Adrenal gland (tissue), 12 donors: ENCODE results near the gene UAP1. TPM values are rescaled to one million over a fixed set of nuclear protein-coding genes. Genes with fewer than 3 reads are reported as not detected.

Experiments used
- DNase-seq, 7 donors: peaks; one replicate each; pipeline ENCODE4 v3.0.0-alpha.2; 2019 to 2020
- H3K27ac ChIP-seq, 5 donors: fragments of 200-600 bp; sonication (generic) in 4 of 5; 1 replicate in 3 of 5; 2 replicates in 2 of 5; pipeline versions ENCODE4 v1.5.1 to v1.8.0; 2016 to 2020; ENCODE audit warnings: mild to moderate bottlenecking in 1 of 5
- H3K27me3 ChIP-seq: fragments of 200-600 bp; 2 replicates; pipeline ENCODE4 v1.8.0; 2021
- H3K36me3 ChIP-seq, 2 donors: fragments of 200-600 bp; replicated peaks in 1 of 2; 1 replicate in 1 of 2; 2 replicates in 1 of 2; pipeline versions ENCODE4 v1.5.1 to v1.8.0; 2018 to 2022
- H3K4me1 ChIP-seq, 2 donors: fragments of 200-600 bp; replicated peaks in 1 of 2; 1 replicate in 1 of 2; 2 replicates in 1 of 2; pipeline versions ENCODE4 v1.5.1 to v1.8.0; 2018 to 2021
- H3K4me3 ChIP-seq, 4 donors: fragments of 200-600 bp; sonication (generic) in 3 of 4; one replicate each; pipeline ENCODE4 v1.5.1; 2016 to 2018
- H3K9me3 ChIP-seq, 3 donors: fragments of 200-600 bp; sonication (generic) in 1 of 3; replicated peaks in 1 of 3; 1 replicate in 2 of 3; 2 replicates in 1 of 3; pipeline versions ENCODE4 v1.5.1 to v1.8.0; 2016 to 2021
- POLR2A ChIP-seq, 2 donors: fragments of 450-650 bp; IDR thresholded peaks; one replicate each; pipeline ENCODE4 v1.6.1; 2017; ENCODE audit warnings: antibody characterized with exemption in 2 of 2, mild to moderate bottlenecking in 2 of 2, moderate library complexity in 1 of 2
- WGBS, 4 donors: extraction: QIAGEN DNeasy Blood & Tissue Kit in 2 of 4; methylation state at CpG; one replicate each; pipeline versions ENCODE4 v1.1.5 to v1.1.7; 2013 to 2017; 5-methylcytosine and 5-hydroxymethylcytosine counted together
- intact Hi-C, 2 donors: fragments of 100-400 bp; cut with DNase I; formaldehyde crosslinking; loops; one replicate each; pipeline versions ENCODE4 v1.14.1 to v1.15.0; 2022 to 2023
- polyA plus RNA-seq, 3 donors: library from polyadenylated mRNA; stranded (reverse); fragments of 200-250 nt in 2 of 3; fragments of 350-450 nt in 1 of 3; fragmentation: Illumina TruSeq in 1 of 3; extraction: RNeasy Lipid Tissue Mini Kit (QIAGEN cat#74804) in 1 of 3; gene quantifications; one replicate each; pipeline ENCODE4 v1.2.3, GENCODE V29; 2013 to 2014
- total RNA-seq, 9 donors: library from RNA; depleted of rRNA in 4 of 9; stranded (reverse); fragments of >200 nt in 4 of 9; fragments of 120-200 nt in 1 of 9; fragmentation: NEBNext Ultra II Directional in 1 of 9; extraction: Animal tissue kit (Norgen Biotek cat#: 25700) in 1 of 9; gene quantifications; one replicate each; pipeline versions ENCODE4 v1.1.0 to v1.2.4, GENCODE V29; 2013 to 2023
- TF ChIP-seq, protein P1 (sequence below), 6 experiments: fragments of 450-650 bp in 4 of 6; fragments of 200-600 bp in 2 of 6; sonication (generic) in 1 of 6; IDR thresholded peaks; 1 replicate in 5 of 6; 2 replicates in 1 of 6; pipeline versions ENCODE4 v1.5.1 to v1.8.0; 2016 to 2021; ENCODE audit warnings: antibody characterized with exemption in 6 of 6, mild to moderate bottlenecking in 2 of 6, moderate library complexity in 1 of 6
- donor health status: healthy with polysubstance abuse.
- donor health status: Bipolar disorder and iron deficiency.
- donor health status: DM: yes; HTN: yes; CAD: no.
- donor health status: DM: no; HTN: no; CAD: no.
- donor health status: DM: no; HTN: no; CAD: no.
- donor health status: DM: yes; HTN: yes; CAD: no.

Gene UAP1
- total and polyA plus RNA-seq, 12 donors = 43.6 to 119 (median 73.3) TPM

DNA sequence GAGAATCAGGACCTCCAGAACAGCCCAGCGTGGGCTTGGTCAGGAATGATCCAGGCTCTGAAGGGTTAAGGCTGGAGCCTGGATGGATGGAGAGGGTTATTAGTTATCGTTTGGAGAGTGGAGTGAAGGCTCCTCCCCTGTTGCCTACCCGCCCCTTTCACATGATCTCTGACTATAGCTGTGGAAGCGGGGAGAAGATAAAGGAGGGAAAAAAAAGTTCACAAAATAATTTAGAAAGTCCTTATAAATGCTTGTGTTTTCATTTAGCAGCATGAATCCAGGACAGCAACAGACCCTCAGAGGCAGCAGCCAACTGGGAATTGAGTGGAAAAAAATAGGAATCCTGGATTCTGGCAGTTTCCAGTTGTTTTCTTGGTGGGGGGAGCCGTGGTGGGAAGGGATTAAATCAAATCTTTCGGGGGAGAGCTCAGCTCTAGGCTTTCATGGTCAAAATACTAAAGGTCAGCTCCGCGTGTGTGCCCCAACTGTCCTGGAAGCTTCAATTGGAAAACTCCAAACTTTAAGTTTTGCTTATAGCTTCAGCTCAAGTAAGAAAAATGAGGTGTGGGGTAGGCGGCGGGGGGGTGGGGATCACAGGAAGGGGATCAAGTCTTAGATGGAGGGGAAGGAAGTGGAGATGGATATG, 70.1 kb downstream of the UAP1 start:
- peak; percentile 58 to 76 (median 69) for DNase-seq
- Histone ChIP-seq H3K9me3 (no peaks in the 10 kb centered on the region), H3K27me3 (no peaks in the 10 kb centered on the region), H3K36me3 (no peaks in the 10 kb centered on the region), H3K4me3 (peak overlapping the region in 3 of 4 donors; percentile 32 to 64 (median 50)), H3K4me1 (peaks cover 25 to 34% of the 10 kb centered on the region in 2 donors), H3K27ac (peak overlapping the region; percentile 61 to 93 (median 86))
- intact Hi-C loops = no loop called here
- TF ChIP-seq POLR2A (IDR thresholded peaks at IDR 0.05) = peak in 1 of 2 donors; percentile 79
- TF ChIP-seq, protein P1, sequence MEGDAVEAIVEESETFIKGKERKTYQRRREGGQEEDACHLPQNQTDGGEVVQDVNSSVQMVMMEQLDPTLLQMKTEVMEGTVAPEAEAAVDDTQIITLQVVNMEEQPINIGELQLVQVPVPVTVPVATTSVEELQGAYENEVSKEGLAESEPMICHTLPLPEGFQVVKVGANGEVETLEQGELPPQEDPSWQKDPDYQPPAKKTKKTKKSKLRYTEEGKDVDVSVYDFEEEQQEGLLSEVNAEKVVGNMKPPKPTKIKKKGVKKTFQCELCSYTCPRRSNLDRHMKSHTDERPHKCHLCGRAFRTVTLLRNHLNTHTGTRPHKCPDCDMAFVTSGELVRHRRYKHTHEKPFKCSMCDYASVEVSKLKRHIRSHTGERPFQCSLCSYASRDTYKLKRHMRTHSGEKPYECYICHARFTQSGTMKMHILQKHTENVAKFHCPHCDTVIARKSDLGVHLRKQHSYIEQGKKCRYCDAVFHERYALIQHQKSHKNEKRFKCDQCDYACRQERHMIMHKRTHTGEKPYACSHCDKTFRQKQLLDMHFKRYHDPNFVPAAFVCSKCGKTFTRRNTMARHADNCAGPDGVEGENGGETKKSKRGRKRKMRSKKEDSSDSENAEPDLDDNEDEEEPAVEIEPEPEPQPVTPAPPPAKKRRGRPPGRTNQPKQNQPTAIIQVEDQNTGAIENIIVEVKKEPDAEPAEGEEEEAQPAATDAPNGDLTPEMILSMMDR (IDR thresholded peaks at IDR 0.05) = no peak
- WGBS, 4 donors = 18 to 31% (median 21%) methylated on average over 10 of the region's 10 CpGs

DNA sequence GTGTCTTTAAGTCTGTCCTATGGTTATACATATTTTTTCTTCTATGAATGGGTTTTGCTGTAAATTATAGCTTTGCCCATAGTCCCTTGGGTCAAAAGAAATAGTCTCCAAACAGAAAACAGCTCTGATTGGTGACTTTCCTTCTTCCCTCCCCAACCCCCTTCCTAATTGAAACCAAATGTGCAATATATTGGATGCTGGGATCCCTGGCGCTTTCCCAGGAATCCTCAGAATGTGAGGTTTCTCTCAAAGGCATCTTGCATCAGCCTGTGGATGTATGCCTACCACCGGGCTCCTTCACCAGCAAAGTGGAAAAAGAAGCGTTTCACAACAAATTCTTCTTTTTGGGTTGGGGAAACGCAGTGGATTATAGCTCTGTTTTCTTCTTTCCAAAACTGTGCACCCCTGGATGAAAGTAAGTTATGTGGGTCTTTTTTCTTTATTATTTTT, 70.7 kb downstream of the UAP1 start, which contains the start of gene DDR2:
Gene DDR2, plus strand, starts transcription at position 248 of the 450 bp plus-strand sequence. CDS start 86,600 bp downstream, outside the sequence.
- intact Hi-C loops = no loop called here
- Histone ChIP-seq H3K9me3 (no peaks in the 10 kb centered on the region), H3K4me1 (peaks cover 20 to 40% of the 10 kb centered on the region in 2 donors), H3K36me3 (no peaks in the 10 kb centered on the region), H3K4me3 (peak within 1 kb of the TSS; percentile 31 to 64 (median 41)), H3K27me3 (no peaks in the 10 kb centered on the region), H3K27ac (peak within 1 kb of the TSS; percentile 61 to 93 (median 86))
- DNase-seq = peak; percentile 74 to 93 (median 89)
- 27 to 48% (median 28%) methylated on average over 4 of the region's 4 CpGs for WGBS, 4 donors
- TF ChIP-seq POLR2A (IDR thresholded peaks at IDR 0.05) = peak in 1 of 2 donors; percentile 73
- TF ChIP-seq, protein P1 (IDR thresholded peaks at IDR 0.05) = no peak

DNA sequence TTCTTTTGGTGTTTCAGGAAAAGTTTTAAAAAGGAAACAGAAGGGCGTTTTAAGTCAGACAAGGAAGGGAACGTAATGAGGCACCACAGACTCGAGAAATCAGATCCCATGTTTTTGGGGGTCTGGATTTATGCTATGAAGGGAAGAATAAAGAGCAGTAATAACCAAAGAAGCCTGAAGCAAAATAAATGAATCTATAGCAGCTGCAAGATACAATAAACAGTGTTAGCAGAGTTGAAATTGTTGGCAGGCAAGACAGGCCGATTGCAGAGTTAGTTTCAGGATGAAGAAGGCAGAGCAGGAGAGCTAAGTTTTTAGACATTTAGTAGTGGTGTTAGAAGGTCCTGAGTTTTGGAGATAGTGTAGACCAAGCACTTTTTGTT, 71.2 kb downstream of the UAP1 start:
- intact Hi-C loops = no loop called here
- 14 to 26% (median 18%) methylated on average over 4 of the region's 4 CpGs for WGBS, 4 donors
- H3K36me3 ChIP-seq = no peaks in the 10 kb centered on the region

DNA sequence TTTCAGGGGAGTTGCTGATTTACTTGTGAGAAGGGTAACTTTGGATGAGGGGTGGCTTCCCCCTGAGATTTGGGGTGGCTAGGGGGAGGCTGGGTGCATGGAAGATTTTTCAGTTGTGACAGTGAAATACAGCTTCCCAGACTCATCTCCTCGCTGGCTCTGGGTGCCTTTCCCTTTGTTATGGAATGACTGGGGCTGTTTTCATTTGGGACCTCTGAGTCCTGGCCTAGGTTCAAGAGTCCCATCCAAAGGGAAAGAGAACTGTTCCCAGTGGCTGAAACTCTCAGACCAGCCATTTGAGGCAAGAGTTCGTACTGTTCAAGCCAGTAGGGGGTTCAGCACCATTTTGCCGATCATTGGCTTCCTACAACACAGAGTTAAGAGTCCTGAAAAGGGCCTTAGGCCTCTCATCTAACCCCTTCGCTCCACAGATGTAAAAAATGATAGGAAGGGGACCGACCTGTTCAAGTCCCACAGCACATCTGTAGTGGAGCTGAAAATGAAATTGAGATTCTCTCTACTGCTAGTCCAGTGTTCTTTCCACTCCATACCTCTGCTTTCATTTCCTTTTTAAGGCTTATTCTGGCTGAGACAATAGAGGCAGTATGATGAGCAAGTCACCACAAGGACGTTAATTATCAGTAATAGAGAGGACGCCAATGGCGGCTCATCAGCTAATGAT, 71.7 kb downstream of the UAP1 start:
- 27 to 31% (median 29%) methylated on average over 8 of the region's 8 CpGs for whole genome bisulfite sequencing, 4 donors
- intact Hi-C loops = no loop called here
- peak in 5 of 7 donors; percentile 39 to 61 (median 41) for DNase-seq
- Histone ChIP-seq H3K4me3 (peak overlapping the region; percentile 31 to 64 (median 41)), H3K36me3 (no peaks in the 10 kb centered on the region), H3K9me3 (no peaks in the 10 kb centered on the region), H3K27ac (peak overlapping the region; percentile 61 to 93 (median 86)), H3K4me1 (peaks cover 18 to 40% of the 10 kb centered on the region in 2 donors), H3K27me3 (no peaks in the 10 kb centered on the region)
- peak in 1 of 2 donors; percentile 43 for TF ChIP-seq POLR2A (IDR thresholded peaks at IDR 0.05)
- TF ChIP-seq, protein P1 (IDR thresholded peaks at IDR 0.05) = peak in 1 of 6 experiments; percentile 12

More for the DNA sequence above, 71.2 kb downstream of the UAP1 start:
- Histone ChIP-seq H3K27me3 (no peaks in the 10 kb centered on the region), H3K4me3 (peak overlapping the region; percentile 12 to 64 (median 41)), H3K4me1 (peaks cover 18 to 40% of the 10 kb centered on the region in 2 donors), H3K9me3 (no peaks in the 10 kb centered on the region), H3K27ac (peak overlapping the region; percentile 61 to 93 (median 86))
- DNase-seq = no peak
- TF ChIP-seq, protein P1 (IDR thresholded peaks at IDR 0.05) = no peak
- TF ChIP-seq POLR2A (IDR thresholded peaks at IDR 0.05) = no peak
